NCI-H2171 (cell line): ENCODE results near the gene KRT82.

ENCODE experiments used
- DNase-seq: peaks from one replicate; lab custom pipeline; 2025; lab: John Stamatoyannopoulos, UW

Gene KRT82

GRCh38 chr12:52435659-52435999, 29.5 kb upstream of the KRT82 start:
- DNase-seq, result no peak

- DNase-seq, result no peak
Observed at GRCh38 chr12:52434760-52435530, 28.8 kb upstream of the KRT82 start.

- peak; percentile 43 for DNase-seq
Observed at GRCh38 chr12:52434081-52434733, 28.1 kb upstream of the KRT82 start, which contains the start of gene KRT75. TSS of gene KRT75 (minus strand) at chr12:52434371. CDS start at chr12:52434304, 67 bp downstream.

GRCh38 chr12:52433501-52434080, 27.5 kb upstream of the KRT82 start:
- DNase-seq, result no peak

GRCh38 chr12:52432559-52433207, 26.5 kb upstream of the KRT82 start:
- DNase-seq, result no peak

GRCh38 chr12:52428121-52428520, 22.0 kb upstream of the KRT82 start:
- DNase-seq, result no peak

- no peak for DNase-seq
Observed at GRCh38 chr12:52427083-52427482, 20.9 kb upstream of the KRT82 start.

GRCh38 chr12:52426034-52426433, 19.9 kb upstream of the KRT82 start:
- DNase-seq, result no peak

- DNase-seq, result no peak
Observed at GRCh38 chr12:52425466-52425865, 19.3 kb upstream of the KRT82 start.

GRCh38 chr12:52423661-52424500, 17.7 kb upstream of the KRT82 start:
- peak; percentile 78 for DNase-seq

- no peak for DNase-seq
Observed at GRCh38 chr12:52423035-52423434, 16.9 kb upstream of the KRT82 start.

- no peak for DNase-seq
Observed at GRCh38 chr12:52419656-52420055, 13.5 kb upstream of the KRT82 start.

- DNase-seq, result no peak
Observed at GRCh38 chr12:52418576-52419110, 12.5 kb upstream of the KRT82 start.

- no peak for DNase-seq
Observed at GRCh38 chr12:52417740-52418139, 11.6 kb upstream of the KRT82 start.

- DNase-seq, result no peak
Observed at GRCh38 chr12:52416795-52417194, 10.7 kb upstream of the KRT82 start.

- DNase-seq, result peak; percentile 64
Observed at GRCh38 chr12:52415870-52416750, 10.0 kb upstream of the KRT82 start.

GRCh38 chr12:52414936-52415335, 8.8 kb upstream of the KRT82 start:
- DNase-seq, result no peak

GRCh38 chr12:52413782-52414345, 7.7 kb upstream of the KRT82 start:
- no peak for DNase-seq

GRCh38 chr12:52413202-52413601, 7.1 kb upstream of the KRT82 start:
- DNase-seq, result no peak

- no peak for DNase-seq
Observed at GRCh38 chr12:52411815-52412214, 5.7 kb upstream of the KRT82 start.
